ENCODE measurements around the gene ENO4. TPM values are rescaled to one million over a fixed set of nuclear protein-coding genes. Genes with fewer than 3 reads are reported as not detected.
A peak's percentile ranks its signal among the peaks of the same experiment; 100 is the strongest.

Gene ENO4
- total RNA-seq, 6 donors from 2014 or later: 0.06 to 3.0 (median 1.1) TPM

DNA sequence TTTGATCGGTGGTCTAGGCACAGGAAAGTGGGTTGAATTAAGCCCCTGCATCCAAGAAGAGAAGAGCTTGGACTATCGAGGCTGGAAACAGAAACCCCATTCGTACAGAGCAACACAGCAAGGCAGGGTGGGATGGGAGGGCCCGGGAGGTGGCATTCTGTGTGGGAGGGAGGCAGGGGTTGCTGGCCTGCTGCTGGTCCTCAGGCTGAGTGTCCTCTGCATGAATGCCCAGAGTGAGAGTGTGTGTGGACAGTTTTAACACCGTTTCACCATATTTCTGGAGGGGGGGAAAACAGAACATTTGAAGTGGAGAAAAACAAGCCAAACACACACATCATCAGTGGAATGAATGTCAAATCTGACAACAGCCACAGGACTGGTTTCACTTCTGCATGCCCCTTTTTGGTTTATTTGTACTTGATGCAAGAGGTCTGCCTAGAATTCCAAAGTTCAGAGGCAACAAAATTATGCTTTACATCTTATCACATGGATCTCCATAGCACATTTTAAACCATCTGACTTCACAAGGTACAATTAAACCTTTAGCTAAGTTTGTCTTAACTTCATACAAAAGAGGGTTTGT lies 11.1 kb upstream of the ENO4 start:
- no peak overlapping the region for H3K27ac ChIP-seq
- DNase-seq (no peak), ATAC-seq (ENCODE audit: low FRiP score in 2 of 2) (no peak)
- WGBS, 2 donors: 68 to 70% methylated on average over 5 of the region's 5 CpGs
- no peak for TF ChIP-seq POLR2AphosphoS5 (IDR thresholded peaks at IDR 0.05)
- TF ChIP-seq POLR2A (IDR thresholded peaks at IDR 0.05): no peak
- no peak for TF ChIP-seq EP300 (IDR thresholded peaks at IDR 0.05)
- H3K27me3 ChIP-seq: no peaks in the 10 kb centered on the region
- no peaks in the 10 kb centered on the region for H3K4me1 ChIP-seq
- no peaks in the 10 kb centered on the region for H3K36me3 ChIP-seq
- no peak overlapping the region for H3K4me3 ChIP-seq
- no peaks in the 10 kb centered on the region for H3K9me3 ChIP-seq

DNA sequence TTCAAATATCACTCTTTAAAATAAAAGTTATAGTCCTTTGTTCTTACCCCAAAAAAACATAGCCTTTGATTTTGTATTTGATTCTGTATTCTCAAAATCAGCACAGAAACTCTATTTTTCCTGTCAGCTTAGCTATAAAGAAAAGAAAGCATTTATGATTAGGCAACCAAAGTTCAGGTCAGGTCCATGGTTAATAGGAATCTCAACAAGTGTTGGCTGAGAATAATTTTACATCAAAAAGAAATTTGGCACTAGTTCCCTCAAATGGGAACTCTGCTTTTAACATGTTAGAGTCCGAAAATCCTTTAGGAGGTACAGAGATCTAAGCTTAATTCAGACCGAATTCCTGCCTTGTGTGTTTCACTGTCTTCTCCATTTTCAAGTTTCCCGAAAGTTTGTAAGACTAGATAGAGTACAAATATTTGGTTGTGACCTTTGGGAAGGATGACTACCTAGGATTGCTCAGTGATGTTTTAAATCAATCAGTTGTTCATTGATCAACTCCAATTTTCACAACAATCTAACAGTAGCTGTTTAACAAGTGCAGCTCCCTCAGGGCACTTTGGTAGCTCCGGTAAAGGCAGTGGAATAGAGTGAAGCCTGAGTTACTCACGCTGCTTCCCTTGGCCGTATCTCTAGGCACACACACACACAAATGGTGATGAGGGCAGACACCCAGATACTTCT lies 8.8 kb upstream of the ENO4 start:
- ATAC-seq (ENCODE audit: low FRiP score in 2 of 2): no peak
- no peak for TF ChIP-seq POLR2AphosphoS5 (IDR thresholded peaks at IDR 0.05)
- TF ChIP-seq, protein P1, sequence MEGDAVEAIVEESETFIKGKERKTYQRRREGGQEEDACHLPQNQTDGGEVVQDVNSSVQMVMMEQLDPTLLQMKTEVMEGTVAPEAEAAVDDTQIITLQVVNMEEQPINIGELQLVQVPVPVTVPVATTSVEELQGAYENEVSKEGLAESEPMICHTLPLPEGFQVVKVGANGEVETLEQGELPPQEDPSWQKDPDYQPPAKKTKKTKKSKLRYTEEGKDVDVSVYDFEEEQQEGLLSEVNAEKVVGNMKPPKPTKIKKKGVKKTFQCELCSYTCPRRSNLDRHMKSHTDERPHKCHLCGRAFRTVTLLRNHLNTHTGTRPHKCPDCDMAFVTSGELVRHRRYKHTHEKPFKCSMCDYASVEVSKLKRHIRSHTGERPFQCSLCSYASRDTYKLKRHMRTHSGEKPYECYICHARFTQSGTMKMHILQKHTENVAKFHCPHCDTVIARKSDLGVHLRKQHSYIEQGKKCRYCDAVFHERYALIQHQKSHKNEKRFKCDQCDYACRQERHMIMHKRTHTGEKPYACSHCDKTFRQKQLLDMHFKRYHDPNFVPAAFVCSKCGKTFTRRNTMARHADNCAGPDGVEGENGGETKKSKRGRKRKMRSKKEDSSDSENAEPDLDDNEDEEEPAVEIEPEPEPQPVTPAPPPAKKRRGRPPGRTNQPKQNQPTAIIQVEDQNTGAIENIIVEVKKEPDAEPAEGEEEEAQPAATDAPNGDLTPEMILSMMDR (IDR thresholded peaks at IDR 0.05): no peak
- no peak for TF ChIP-seq POLR2A (IDR thresholded peaks at IDR 0.05)
- no peak for TF ChIP-seq EP300 (IDR thresholded peaks at IDR 0.05)
- no peaks in the 10 kb centered on the region for H3K9me3 ChIP-seq
- H3K4me1 ChIP-seq: no peaks in the 10 kb centered on the region
- no peaks in the 10 kb centered on the region for H3K36me3 ChIP-seq
- DNase-seq: no peak
- 87% methylated on average over 6 of the region's 6 CpGs for WGBS, 2 donors
- H3K27me3 ChIP-seq: no peaks in the 10 kb centered on the region
- no peak overlapping the region for H3K4me3 ChIP-seq
- no peak overlapping the region for H3K27ac ChIP-seq

DNA sequence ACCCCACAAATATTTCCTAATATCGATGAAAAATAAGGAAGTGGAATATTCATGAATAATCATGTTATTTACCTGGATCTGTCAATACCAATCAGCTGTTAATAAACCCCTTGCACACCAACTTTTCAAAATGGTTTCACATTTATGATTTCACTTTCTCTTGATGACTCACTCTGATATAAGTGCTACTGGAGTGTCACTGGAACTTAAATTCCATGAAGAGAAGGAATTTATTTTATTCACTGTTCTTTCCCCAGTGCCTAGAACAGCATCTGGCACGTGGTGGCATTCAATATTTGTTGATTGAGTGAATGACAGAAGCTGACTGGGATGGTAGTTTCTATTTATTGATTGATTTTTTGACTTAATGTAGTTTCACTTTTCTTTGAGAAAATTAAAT lies 3.5 kb upstream of the ENO4 start:
- no peak for TF ChIP-seq POLR2AphosphoS5 (IDR thresholded peaks at IDR 0.05)
- no peak for ATAC-seq (ENCODE audit: low FRiP score in 2 of 2)
- 51 to 58% methylated on average over 2 of the region's 2 CpGs for WGBS, 2 donors

DNA sequence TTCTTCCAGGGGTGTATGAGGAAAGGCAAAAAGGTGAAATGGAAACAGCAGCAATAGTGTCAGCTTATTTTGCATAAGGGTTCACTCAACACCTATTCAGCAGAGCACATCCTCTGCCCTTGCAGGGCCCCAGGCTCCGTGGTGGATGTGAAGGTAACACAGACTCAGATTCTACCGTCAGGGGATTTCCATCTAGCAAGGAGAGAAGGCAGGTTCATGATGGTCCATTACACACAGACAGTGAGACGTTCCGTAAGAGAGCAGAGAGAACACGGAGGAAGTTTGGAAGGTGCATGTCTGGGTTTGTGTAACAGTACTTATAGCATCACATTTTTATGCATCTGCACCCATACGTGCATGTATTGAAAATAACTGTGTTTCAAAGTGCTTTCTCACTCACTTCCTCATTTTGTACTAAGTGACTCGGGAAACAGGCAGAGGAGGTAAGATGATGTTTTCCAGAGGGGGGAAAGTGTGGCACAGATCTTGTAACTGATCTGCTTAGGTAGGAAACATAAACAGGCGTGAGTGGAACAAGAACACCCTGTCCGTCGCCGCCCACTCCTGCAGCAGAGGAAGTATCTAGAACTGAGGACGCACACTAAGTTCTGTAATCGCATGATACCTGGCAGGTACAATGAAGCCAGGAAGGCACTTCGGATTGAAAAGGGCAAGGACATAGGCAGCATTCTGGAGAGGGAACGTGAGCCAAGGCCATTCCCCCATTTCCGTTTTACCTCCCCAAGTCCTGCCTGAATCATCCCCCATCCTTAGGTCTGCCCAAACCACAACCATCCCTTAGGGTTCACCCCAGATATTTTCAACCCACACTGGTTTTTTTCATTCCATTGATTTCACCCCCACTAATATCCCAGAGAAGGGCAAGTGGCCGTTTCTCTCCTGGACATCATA lies 1.0 kb upstream of the ENO4 start:
- Histone ChIP-seq H3K9me3 (no peaks in the 10 kb centered on the region), H3K4me3 (peak overlapping the region in 3 of 4 donors; percentile 58 to 73 (median 72)), H3K27me3 (peaks cover 0 to 5% (median 1%) of the 10 kb centered on the region in 4 donors), H3K36me3 (no peaks in the 10 kb centered on the region), H3K27ac (peak overlapping the region in 1 of 4 donors; percentile 56), H3K4me1 (peaks cover 0 to 23% (median 14%) of the 10 kb centered on the region in 4 donors)
- TF ChIP-seq, protein P1 (IDR thresholded peaks at IDR 0.05): no peak
- TF ChIP-seq EP300 (IDR thresholded peaks at IDR 0.05): no peak
- TF ChIP-seq POLR2A (IDR thresholded peaks at IDR 0.05): no peak
- no peak for TF ChIP-seq POLR2AphosphoS5 (IDR thresholded peaks at IDR 0.05)
- WGBS, 2 donors: 42 to 45% methylated on average over 17 of the region's 17 CpGs
- no peak for ATAC-seq (ENCODE audit: low FRiP score in 2 of 2)
- no peak for DNase-seq

More for the DNA sequence above, 3.5 kb upstream of the ENO4 start:
- H3K27me3 ChIP-seq: peaks cover 0 to 5% (median 1%) of the 10 kb centered on the region in 4 donors
- H3K4me1 ChIP-seq: peaks cover 0 to 23% (median 14%) of the 10 kb centered on the region in 4 donors
- H3K9me3 ChIP-seq: no peaks in the 10 kb centered on the region
- H3K27ac ChIP-seq: no peak overlapping the region
- no peak for DNase-seq
- no peak overlapping the region for H3K4me3 ChIP-seq
- H3K36me3 ChIP-seq: no peaks in the 10 kb centered on the region

DNA sequence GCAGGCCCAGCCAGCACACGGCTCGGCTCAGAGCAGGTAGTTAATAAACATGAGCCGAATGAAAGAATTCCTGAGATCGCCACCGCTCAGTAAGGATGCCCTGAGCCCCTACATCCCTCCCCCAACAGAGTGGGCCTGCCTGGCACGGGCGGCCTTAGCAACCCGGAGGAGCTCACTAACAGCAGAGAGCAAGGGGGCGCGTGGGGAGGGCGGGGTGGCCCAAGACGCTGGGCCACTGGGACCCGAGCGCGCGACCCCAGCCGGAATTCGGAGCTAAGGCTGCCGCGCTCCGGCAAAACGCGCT lies 403 bp upstream of the ENO4 start:
- peak in 1 of 2 donors; percentile 80 for DNase-seq
- no peaks in the 10 kb centered on the region for H3K9me3 ChIP-seq
- peaks cover 0 to 23% (median 14%) of the 10 kb centered on the region in 4 donors for H3K4me1 ChIP-seq
- ATAC-seq (ENCODE audit: low FRiP score in 2 of 2): peak; percentile 14 to 47
- TF ChIP-seq EP300 (IDR thresholded peaks at IDR 0.05): no peak
- TF ChIP-seq, protein P1 (IDR thresholded peaks at IDR 0.05): no peak
- TF ChIP-seq POLR2A (IDR thresholded peaks at IDR 0.05): no peak
- H3K27ac ChIP-seq: peak overlapping the region; percentile 48 to 76 (median 60)
- peaks cover 0 to 5% (median 1%) of the 10 kb centered on the region in 4 donors for H3K27me3 ChIP-seq
- 0% methylated on average over 8 to 23 of the region's 23 CpGs for WGBS, 2 donors
- H3K36me3 ChIP-seq: no peaks in the 10 kb centered on the region
- H3K4me3 ChIP-seq: peak overlapping the region; percentile 42 to 73 (median 65)
